SK-N-SH (cell line): Measurements from ENCODE around the gene GJA5.

ENCODE experiments used
- RAD21 ChIP-seq: IDR thresholded peaks from 2 replicates; pipeline ENCODE4 v1.6.1; 2012; ENCODE audit warnings: mild to moderate bottlenecking, low read length
- RXRA ChIP-seq: IDR thresholded peaks from 2 replicates; pipeline ENCODE4 v1.4.0; 2012; ENCODE audit warnings: low read depth, mild to moderate bottlenecking, borderline replicate concordance
- SMC3 ChIP-seq: IDR thresholded peaks from 2 replicates; pipeline ENCODE4 v1.6.1; 2012; ENCODE audit warnings: low read depth, low read length, improper control_type of control experiment
- TAF1 ChIP-seq: IDR thresholded peaks from 2 replicates; pipeline ENCODE4 v1.6.1; 2012; ENCODE audit warnings: low read depth, mild to moderate bottlenecking, low read length, moderate library complexity, borderline replicate concordance
- USF2 ChIP-seq: fragments of 150-350 bp; IDR thresholded peaks from 2 replicates; pipeline ENCODE4 v1.6.1; 2017; ENCODE audit warnings: antibody characterized with exemption, low read length, low read depth, borderline replicate concordance
- YY1 ChIP-seq: IDR thresholded peaks from 2 replicates; pipeline ENCODE4 v1.4.0; 2012; ENCODE audit warnings: low read depth, mild to moderate bottlenecking
- TF ChIP-seq, protein P1 (sequence below): fragments of 200-600 bp; sonication (generic); IDR thresholded peaks from 2 replicates; pipeline ENCODE4 v1.6.1; 2017; ENCODE audit warnings: antibody characterized with exemption, mild to moderate bottlenecking, moderate library complexity
- TF ChIP-seq, protein P2 (sequence below): IDR thresholded peaks from 2 replicates; pipeline ENCODE4 v1.4.0; 2012; ENCODE audit warnings: low read depth
- TF ChIP-seq, protein P3 (sequence below): IDR thresholded peaks from 2 replicates; pipeline ENCODE4; 2012

GRCh38 chr1:147800804-147801203 lies 40.4 kb upstream of the GJA5 start:
- TF ChIP-seq, protein P1, sequence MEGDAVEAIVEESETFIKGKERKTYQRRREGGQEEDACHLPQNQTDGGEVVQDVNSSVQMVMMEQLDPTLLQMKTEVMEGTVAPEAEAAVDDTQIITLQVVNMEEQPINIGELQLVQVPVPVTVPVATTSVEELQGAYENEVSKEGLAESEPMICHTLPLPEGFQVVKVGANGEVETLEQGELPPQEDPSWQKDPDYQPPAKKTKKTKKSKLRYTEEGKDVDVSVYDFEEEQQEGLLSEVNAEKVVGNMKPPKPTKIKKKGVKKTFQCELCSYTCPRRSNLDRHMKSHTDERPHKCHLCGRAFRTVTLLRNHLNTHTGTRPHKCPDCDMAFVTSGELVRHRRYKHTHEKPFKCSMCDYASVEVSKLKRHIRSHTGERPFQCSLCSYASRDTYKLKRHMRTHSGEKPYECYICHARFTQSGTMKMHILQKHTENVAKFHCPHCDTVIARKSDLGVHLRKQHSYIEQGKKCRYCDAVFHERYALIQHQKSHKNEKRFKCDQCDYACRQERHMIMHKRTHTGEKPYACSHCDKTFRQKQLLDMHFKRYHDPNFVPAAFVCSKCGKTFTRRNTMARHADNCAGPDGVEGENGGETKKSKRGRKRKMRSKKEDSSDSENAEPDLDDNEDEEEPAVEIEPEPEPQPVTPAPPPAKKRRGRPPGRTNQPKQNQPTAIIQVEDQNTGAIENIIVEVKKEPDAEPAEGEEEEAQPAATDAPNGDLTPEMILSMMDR: no peak
- TF ChIP-seq RAD21 (no peak), USF2 (no peak), SMC3 (no peak), YY1 (no peak), TAF1 (no peak), RXRA (no peak)
- TF ChIP-seq, protein P2, sequence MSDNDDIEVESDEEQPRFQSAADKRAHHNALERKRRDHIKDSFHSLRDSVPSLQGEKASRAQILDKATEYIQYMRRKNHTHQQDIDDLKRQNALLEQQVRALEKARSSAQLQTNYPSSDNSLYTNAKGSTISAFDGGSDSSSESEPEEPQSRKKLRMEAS: no peak
- TF ChIP-seq, protein P3, sequence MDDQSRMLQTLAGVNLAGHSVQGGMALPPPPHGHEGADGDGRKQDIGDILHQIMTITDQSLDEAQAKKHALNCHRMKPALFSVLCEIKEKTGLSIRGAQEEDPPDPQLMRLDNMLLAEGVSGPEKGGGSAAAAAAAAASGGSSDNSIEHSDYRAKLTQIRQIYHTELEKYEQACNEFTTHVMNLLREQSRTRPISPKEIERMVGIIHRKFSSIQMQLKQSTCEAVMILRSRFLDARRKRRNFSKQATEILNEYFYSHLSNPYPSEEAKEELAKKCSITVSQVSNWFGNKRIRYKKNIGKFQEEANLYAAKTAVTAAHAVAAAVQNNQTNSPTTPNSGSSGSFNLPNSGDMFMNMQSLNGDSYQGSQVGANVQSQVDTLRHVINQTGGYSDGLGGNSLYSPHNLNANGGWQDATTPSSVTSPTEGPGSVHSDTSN: no peak
